GM21447 (cell line): ENCODE results near the gene HRK.

ENCODE experiments used
- ATAC-seq: cut with Tn5 transposase; IDR thresholded peaks from one replicate; pipeline ENCODE4 v1.9.1; 2021; ENCODE audit not compliant: unreplicated experiment

The HRK gene

DNA sequence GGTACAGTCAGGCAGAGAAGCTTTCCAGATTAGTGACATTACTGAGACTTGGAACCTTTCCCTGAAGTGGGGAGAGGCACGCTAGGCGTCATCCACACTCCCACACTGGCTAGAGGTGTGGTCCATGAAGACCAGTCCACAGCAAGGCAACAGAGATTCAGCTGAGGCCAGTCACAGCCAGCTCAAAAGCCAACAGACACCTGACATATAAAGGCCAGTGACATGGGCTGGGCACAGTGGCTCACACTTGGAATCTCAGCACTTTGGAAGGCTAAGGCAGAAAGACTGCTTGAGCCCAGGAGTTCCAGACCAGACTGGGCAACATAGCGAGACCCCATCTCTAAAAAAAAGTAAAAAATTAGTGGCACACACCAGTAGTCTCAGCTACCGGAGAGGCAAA lies 10.9 kb downstream of the HRK start:
- no peak for ATAC-seq

DNA sequence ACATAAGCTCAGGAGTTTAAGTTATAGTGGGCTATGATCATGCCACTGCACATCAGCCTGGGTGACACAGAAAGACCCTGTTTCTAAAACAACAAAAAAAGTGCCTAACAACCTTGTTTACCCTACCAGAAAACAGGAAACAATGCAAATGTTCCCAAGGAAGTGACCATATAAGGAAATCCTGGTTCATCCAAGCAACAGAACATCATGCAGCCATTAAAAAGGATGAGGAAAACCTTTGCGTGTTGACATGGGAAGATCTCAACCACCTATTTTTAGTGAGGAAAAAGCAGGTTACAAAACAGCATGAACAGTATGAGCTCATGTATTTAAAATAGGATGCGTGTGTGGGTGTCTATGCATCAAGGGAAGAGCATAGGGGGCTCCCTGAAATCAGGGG lies 13.7 kb downstream of the HRK start:
- ATAC-seq = no peak

GRCh38 chr12:116864371-116865160 lies 16.7 kb downstream of the HRK start:
- ATAC-seq = no peak

- no peak for ATAC-seq
Measured at GRCh38 chr12:116863275-116863767, 17.9 kb downstream of the HRK start.

DNA sequence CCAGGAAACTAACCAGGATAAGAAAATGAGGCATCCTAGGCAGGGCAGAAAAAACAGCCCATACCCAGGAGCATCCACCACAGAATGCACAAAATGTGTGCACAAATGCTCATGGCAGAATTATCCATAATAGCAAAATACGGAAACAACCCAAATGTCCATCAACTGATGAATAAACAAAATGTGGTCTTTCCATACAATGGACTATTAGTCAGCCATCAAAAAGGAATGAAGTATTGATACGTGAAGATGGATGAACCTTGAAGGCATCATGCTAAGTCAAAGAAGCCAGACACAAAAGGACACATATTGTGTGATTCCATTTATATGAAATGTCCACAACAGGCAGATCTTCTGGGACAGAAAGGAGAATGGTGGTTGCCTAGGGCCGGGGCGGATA lies 19.1 kb downstream of the HRK start:
- no peak for ATAC-seq

DNA sequence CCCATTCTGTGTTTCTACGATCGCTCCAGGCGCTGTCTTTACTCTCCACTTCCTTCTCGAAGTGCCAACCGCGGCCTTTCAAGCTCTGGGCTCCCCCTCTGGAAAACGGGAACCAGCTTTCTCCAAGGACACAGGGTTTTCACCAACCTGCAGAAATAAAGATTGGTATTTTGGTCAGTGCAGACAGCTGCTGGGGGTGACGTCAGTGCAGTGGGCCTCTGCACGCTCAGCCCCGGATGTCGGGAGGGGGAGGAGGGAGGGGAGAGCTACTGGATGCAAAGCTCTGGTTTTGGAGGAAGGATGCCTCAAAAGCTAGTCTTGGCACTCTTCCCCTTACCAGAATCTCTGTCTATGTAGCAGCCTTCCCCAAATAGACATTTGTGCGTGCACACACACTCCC lies 19.9 kb downstream of the HRK start:
- peak; percentile 79 for ATAC-seq

DNA sequence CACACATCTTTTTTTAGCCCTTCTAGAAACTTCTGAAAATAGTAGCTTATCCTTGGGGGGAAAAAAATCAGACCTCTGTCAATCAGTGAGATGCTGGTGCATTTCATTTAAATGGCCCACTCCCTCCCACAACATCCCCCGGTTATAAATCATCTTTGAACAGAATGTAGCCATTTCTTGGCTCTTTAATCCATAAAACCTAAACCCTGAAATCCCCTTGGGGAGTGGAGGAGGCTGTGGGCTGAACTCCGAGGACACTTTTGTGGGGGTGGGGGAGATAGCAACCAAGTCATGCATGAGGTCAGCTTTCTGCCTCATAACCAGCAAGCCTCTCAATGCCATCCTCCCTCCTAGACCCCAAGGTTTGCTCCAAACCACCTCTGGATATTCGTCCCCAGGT lies 21.0 kb downstream of the HRK start:
- ATAC-seq = no peak

- no peak for ATAC-seq
Measured at GRCh38 chr12:116859079-116859478, 22.2 kb downstream of the HRK start.

DNA sequence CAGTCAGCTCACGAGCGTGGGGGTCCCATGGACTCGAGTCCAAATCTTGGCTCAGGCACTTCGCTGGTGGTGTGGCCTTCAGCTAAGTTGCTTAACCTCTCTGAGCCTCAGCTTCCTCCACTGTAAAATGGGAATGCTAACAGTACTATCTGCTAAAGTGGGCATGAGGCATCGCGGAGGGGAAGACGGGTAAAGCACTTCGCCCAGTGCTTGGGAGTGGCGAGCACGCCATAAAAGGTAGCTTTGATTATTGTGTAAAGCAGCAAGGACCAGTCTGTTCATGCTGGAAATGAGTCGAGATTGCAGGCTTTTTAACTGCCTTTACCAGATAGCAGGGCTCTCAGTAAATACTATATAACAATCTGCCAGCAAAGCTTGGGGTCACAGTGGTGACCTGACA lies 24.5 kb downstream of the HRK start:
- no peak for ATAC-seq

- no peak for ATAC-seq
Measured at GRCh38 chr12:116855744-116856470, 25.3 kb downstream of the HRK start.

DNA sequence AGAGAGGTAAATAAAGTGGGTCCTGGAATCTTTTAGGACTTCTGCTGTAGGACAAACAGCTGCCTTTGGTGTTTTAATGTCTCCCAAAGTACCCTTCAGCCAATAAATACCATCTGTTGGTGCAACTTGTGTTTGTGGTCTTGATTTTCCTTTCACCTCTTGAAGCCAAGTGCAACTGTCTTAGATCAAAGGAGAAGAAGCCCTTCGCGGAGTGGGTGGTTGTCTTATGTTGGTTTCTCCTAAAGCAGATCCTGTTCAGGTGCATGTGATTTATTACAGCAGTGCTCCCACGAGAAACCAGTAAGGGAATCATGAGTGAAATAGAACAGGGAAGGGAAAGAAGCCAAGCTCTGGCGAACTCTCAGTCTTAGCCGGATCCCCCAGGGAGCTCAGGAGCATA lies 27.7 kb downstream of the HRK start:
- no peak for ATAC-seq

DNA sequence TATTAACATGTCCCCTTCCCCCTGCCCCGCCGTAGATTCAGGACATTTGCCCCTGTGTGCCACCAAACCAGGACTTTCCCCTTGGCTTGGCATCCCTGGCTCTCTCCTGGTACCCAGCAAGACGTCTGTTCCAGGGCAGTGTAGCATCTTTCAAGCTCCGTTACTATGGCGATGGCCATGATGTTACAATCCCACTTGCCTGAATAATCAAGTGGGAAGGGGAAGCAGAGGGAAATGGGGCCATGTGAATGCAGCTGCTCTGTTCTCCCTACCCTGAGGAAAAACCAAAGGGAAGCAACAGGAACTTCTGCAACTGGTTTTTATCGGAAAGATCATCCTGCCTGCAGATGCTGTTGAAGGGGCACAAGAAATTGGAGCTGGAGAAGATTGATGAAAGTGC lies 28.9 kb downstream of the HRK start:
- no peak for ATAC-seq

- ATAC-seq = no peak
Measured at GRCh38 chr12:116849216-116849615, 32.0 kb downstream of the HRK start.

GRCh38 chr12:116843085-116843484 lies 38.2 kb downstream of the HRK start:
- ATAC-seq = no peak

DNA sequence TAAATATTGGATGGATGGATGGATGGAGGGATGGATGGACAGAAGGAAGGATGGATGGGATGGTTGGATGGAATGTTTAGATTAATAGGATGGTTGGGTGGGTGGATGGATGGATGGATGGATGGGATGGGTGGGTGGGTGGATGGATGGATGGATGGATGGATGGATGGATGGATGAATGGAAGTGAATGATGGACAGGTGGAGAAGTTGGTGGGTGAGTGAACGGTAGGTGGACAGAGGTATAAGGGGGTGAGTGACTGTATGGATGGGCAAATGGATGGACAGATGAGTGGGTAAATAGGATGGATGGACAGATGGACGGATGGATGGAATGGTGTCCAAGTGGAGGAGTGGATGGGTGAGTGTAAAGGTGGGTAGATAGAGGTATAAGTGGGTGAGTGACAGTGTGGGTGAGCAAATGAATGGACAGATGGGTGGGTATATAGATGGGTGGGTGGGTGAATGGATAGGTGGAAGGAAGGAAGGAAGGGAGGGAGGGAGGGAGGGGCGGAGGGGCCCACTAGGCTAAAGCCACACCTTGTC lies 41.9 kb downstream of the HRK start:
- ATAC-seq = no peak

- ATAC-seq = no peak
Measured at GRCh38 chr12:116838365-116838764, 42.9 kb downstream of the HRK start.

DNA sequence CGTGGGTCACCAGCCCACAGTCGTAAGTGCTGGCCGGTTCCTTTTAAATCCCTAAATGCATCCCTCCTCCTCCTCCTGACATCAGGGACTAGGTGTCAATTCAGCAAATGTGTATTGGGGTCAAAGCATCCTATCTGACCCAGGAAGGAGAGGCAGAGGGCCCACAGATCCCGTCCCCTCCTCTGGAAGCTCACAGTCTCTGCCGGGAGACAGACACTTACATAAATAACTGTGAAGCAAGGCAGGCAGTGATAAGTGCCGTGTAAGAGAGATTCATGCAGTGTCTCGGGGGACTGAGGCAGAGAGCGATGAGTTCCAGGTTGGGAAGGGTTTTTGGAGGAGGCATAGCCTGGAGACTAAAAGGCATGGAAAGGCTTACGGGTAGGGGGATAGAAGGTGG lies 44.1 kb downstream of the HRK start:
- ATAC-seq = no peak

- ATAC-seq = no peak
Measured at GRCh38 chr12:116835484-116835883, 45.8 kb downstream of the HRK start.

GRCh38 chr12:116833474-116833873 lies 47.8 kb downstream of the HRK start:
- ATAC-seq = no peak

DNA sequence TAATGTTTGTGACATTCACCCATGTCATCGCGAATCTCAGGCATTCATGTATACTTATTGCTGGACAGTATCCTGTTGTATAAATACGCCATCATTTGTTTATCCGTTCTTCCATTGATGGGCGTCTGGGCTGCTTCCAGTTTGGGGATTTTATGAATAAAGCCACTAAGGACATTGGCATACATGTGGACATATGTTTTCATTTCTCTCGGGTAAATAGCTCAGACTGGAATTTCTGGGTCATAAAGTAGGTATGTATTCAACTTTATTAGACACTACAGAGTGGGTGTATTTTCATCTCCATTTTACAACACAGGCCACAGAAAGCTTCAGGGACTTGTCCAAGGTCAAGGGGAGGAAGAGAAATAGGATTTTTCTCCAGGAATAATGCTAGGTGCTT lies 48.9 kb downstream of the HRK start:
- ATAC-seq = no peak

DNA sequence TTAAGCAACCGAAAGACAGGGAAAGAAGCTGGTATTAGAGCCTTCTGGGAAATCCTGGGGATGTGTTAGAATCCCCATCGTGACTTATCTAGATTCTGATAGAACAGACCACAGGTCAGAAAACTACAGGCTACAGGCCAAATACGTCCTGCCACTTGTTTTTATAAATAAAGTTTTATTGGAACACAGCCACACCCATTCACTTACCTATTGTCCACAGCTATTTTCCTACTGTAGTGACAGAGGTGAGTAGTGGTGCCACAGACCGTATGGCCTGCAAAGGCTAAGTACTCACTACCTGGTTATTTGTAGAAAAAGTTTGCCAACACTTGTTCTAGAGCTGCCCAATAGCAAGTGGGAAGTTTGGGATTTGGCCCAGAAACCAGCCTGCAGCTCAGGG lies 53.8 kb downstream of the HRK start:
- ATAC-seq = no peak

GRCh38 chr12:116821291-116821690 lies 60.0 kb downstream of the HRK start:
- no peak for ATAC-seq
